ENCODE results near the gene BLZF1.
A peak's percentile ranks its signal among the peaks of the same experiment; 100 is the strongest.
"Not testable (repeated sequence)": the region's sequence is repeated elsewhere in the genome, so short reads cannot be mapped to it uniquely, and the experiment has no call there.

BLZF1 gene

DNA sequence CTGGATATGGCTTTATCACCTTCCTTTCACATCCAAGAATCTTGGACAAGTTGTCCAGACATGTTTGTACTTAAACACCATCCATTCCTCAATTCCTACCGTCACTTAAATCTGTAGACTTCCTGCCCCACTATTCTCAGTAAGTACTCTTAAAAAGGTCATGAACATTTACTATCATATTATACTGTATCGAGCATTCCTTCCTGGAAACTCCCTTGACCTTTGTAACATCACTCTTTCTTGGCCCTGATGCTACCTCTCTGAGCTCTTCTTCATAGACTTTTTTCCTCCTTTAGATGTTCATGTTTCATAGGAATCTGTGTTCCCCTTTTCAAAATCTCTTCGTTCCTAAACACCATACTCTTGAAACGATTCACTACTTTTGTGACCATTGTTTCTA lies 15.5 kb downstream of the BLZF1 start:
- no peak for DNase-seq (ENCODE audit: low read depth)
- H3K4me3 ChIP-seq (ENCODE audit: low read length) = no peak overlapping the region
- TF ChIP-seq CTCF (conservative IDR thresholded peaks at IDR 0.05; ENCODE audit: low read length) = no peak

- no peak for TF ChIP-seq CTCF (conservative IDR thresholded peaks at IDR 0.05; ENCODE audit: low read length)
- DNase-seq (ENCODE audit: low read depth) = no peak
- no peak overlapping the region for H3K4me3 ChIP-seq (ENCODE audit: low read length)
Measured at GRCh38 chr1:169387399-169387798, 19.4 kb downstream of the BLZF1 start.

DNA sequence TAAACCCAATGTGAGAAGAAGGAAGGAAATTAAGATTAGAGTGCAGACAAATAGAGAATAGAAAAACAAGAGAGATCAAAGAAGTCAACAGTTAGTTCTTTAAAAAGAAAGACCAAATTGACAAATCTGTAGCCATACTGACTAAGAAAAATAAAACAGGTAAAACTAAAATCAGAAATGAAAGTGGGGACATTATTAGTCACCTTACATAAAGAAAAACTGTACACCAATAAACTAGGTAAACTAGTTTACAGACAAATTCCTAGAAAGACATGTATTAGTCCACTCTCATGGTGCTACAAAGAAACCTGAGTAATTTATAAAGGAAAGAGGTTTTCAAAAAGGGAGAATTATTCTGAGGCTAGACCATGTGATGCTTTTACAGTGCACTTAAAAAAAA lies 22.3 kb downstream of the BLZF1 start:
- no peak for TF ChIP-seq CTCF (conservative IDR thresholded peaks at IDR 0.05; ENCODE audit: low read length)
- DNase-seq (ENCODE audit: low read depth) = no peak
- no peak overlapping the region for H3K4me3 ChIP-seq (ENCODE audit: low read length)

DNA sequence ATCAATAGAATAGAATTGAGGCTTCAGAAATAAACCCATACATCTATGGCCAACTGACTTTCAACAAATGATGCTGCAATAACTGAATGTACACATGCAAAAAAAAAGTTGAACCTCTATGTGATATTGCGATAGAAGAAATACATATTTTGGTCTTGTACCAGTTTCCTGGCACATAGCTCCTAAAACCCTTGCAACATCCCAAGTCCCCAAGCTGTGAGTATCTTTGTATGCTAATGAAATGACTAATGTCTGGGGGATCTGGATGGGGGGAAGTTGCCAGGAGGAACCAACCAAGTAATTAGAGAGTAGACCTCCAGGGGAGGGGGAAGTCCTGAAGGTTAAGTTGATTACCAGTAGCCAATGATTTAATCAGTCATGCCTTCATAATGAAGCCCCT lies 24.4 kb downstream of the BLZF1 start:
- H3K4me3 ChIP-seq (ENCODE audit: low read length) = no peak overlapping the region
- peak; percentile 11 for DNase-seq (ENCODE audit: low read depth)
- TF ChIP-seq CTCF (conservative IDR thresholded peaks at IDR 0.05; ENCODE audit: low read length) = no peak

GRCh38 chr1:169395955-169396354 lies 28.0 kb downstream of the BLZF1 start:
- TF ChIP-seq CTCF (conservative IDR thresholded peaks at IDR 0.05; ENCODE audit: low read length) = no peak
- peak; percentile 25 for DNase-seq (ENCODE audit: low read depth)
- no peak overlapping the region for H3K4me3 ChIP-seq (ENCODE audit: low read length)

DNA sequence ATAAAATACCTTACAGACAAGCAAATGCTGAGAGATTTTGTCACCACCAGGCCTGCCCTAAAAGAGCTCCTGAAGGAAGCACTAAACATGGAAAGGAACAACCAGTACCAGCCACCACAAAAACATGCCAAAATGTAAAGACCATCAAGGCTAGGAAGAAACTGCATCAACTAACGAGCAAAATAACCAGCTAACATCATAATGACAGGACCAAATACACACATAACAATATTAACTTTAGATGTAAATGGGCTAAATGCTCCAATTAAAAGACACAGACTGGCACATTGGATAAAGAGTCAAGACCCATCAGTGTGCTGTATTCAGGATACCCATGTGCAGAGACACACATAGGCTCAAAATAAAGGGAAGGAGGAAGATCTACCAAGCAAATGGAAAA lies 34.6 kb downstream of the BLZF1 start:
- DNase-seq (ENCODE audit: low read depth); H3K4me3 ChIP-seq (ENCODE audit: low read length): not testable (repeated sequence)

DNA sequence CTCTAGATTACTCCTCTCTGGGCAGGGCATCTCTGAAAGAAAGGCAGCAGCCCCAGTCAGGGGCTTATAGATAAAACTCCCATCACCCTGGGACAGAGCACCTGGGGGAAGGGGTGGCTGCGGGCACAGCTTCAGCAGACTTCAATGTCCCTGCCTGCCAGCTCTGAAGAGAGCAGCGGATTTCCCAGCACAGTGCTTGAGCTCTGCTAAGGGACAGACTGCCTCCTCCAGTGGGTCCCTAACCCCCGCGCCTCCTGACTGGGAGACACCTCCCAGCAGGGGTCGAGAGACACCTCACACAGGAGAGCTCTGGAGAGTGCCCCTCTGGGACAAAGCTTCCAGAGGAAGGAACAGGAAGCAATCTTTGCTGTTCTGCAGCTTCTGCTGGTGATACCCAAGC lies 40.3 kb downstream of the BLZF1 start:
- DNase-seq (ENCODE audit: low read depth); H3K4me3 ChIP-seq (ENCODE audit: low read length): not testable (repeated sequence)

DNA sequence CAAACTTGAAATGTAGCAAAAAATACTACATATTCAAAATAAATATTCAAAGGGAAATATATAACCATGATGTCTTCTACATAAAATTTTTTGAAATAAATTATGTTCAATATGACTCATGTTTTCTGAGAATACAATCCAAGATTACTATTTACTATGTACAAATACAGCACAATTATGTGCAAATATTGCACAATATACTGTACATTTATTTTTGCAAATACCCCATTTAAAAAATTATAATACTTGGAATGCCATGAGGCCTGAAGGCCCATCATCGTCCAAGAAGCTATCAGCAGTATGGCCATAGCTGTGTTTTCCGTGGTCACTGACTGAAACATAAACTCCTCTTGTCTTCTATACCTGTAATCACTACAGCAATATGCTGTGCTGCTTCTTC lies 47.0 kb downstream of the BLZF1 start:
- DNase-seq (ENCODE audit: low read depth) = no peak
- no peak for TF ChIP-seq CTCF (conservative IDR thresholded peaks at IDR 0.05; ENCODE audit: low read length)

More for the DNA sequence above, 47.0 kb downstream of the BLZF1 start:
- H3K4me3 ChIP-seq (ENCODE audit: low read length) = no peak overlapping the region

Measured in AG10803 (cell line).